DOHH2 (cell line): ENCODE data around the gene LCE3B.

Experiments used
- H3F3A ChIP-seq: fragments of 200-600 bp; sonication (generic), shearing (Covaris generic); 2 replicates; pipeline ENCODE4 v1.6.0; 2016; ENCODE audit warnings: antibody characterized with exemption, mild to moderate bottlenecking; ENCODE audit not compliant: control insufficient read depth, insufficient read depth
- H3K27ac ChIP-seq: fragments of 200-600 bp; sonication (generic); 2 replicates; pipeline ENCODE4 v1.5.1; 2014; ENCODE audit warnings: low read depth, mild to moderate bottlenecking, low read length, moderate library complexity
- H3K27me3 ChIP-seq: fragments of 200-600 bp; sonication (generic); 2 replicates; pipeline ENCODE4 v1.6.1; 2014; ENCODE audit warnings: mild to moderate bottlenecking, low read length, mixed read lengths; ENCODE audit not compliant: control insufficient read depth
- H3K36me3 ChIP-seq: fragments of 200-600 bp; sonication (generic); 2 replicates; pipeline ENCODE4 v1.6.1; 2014; ENCODE audit warnings: mild to moderate bottlenecking, low read length, moderate library complexity, mixed read lengths; ENCODE audit not compliant: control insufficient read depth
- H3K4me1 ChIP-seq: fragments of 200-600 bp; sonication (generic); 2 replicates; pipeline ENCODE4 v1.6.1; 2014; ENCODE audit warnings: mild to moderate bottlenecking, low read length, mixed read lengths; ENCODE audit not compliant: control insufficient read depth
- H3K4me2 ChIP-seq: fragments of 200-600 bp; sonication (generic); 2 replicates; pipeline ENCODE4 v1.6.0; 2014; ENCODE audit warnings: mild to moderate bottlenecking, low read length, moderate library complexity
- H3K4me3 ChIP-seq: fragments of 200-600 bp; sonication (generic); 2 replicates; pipeline ENCODE4 v1.5.1; 2014; ENCODE audit warnings: mild to moderate bottlenecking, low read length, mixed read lengths
- H3K79me2 ChIP-seq: fragments of 200-600 bp; sonication (generic); 2 replicates; pipeline ENCODE4 v1.6.1; 2014; ENCODE audit warnings: mild to moderate bottlenecking, low read length, mixed read lengths; ENCODE audit not compliant: control insufficient read depth
- H3K9me2 ChIP-seq: fragments of 200-600 bp; sonication (generic); replicated peaks from 2 replicates; pipeline ENCODE4 v1.6.1; 2014; ENCODE audit warnings: mild to moderate bottlenecking, low read length, mixed read lengths; ENCODE audit not compliant: control insufficient read depth
- H3K9me3 ChIP-seq: fragments of 200-600 bp; sonication (generic); 2 replicates; pipeline ENCODE4 v1.6.1; 2014; ENCODE audit warnings: antibody characterized with exemption, low read length, mixed read lengths; ENCODE audit not compliant: control insufficient read depth, insufficient read depth
- H4K20me1 ChIP-seq: fragments of 200-600 bp; sonication (generic); 2 replicates; pipeline ENCODE4 v1.6.0; 2014; ENCODE audit warnings: low read depth, mild to moderate bottlenecking, antibody characterized with exemption, low read length, moderate library complexity; ENCODE audit not compliant: control insufficient read depth, insufficient read depth
- CTCF ChIP-seq: fragments of 200-600 bp; sonication (generic); IDR thresholded peaks from one replicate; pipeline ENCODE4 v1.5.1; 2014; ENCODE audit warnings: antibody characterized with exemption, mild to moderate bottlenecking, low read depth, low read length; ENCODE audit not compliant: poor library complexity, severe bottlenecking
- EZH2phosphoT487 ChIP-seq: fragments of 200-600 bp; sonication (generic); IDR thresholded peaks from 2 replicates; pipeline ENCODE4 v1.6.1; 2017; ENCODE audit warnings: borderline replicate concordance, mild to moderate bottlenecking, antibody characterized with exemption, low read length, moderate library complexity, mixed read lengths

The LCE3B gene

GRCh38 chr1:152645146-152645545 is 31.5 kb downstream of the LCE3B start:
- H3K27me3 ChIP-seq: 0 out of 2 replicates have a peak, but pooled peaks cover 7% of the 10 kb centered on the region
- H3K4me1 ChIP-seq: no peaks in the 10 kb centered on the region
- H3F3A ChIP-seq: no peaks in the 10 kb centered on the region
- H3K79me2 ChIP-seq: no peaks in the 10 kb centered on the region
- no peaks in the 10 kb centered on the region for H3K9me3 ChIP-seq
- H3K36me3 ChIP-seq: no peaks in the 10 kb centered on the region
- no peak overlapping the region for H3K4me2 ChIP-seq
- no peak overlapping the region for H3K4me3 ChIP-seq
- no peaks in the 10 kb centered on the region for H3K9me2 ChIP-seq
- no peak for TF ChIP-seq CTCF
- TF ChIP-seq EZH2phosphoT487: no peak
- H4K20me1 ChIP-seq: no peaks in the 10 kb centered on the region
- H3K27ac ChIP-seq: no peak overlapping the region

GRCh38 chr1:152646656-152647055 is 33.0 kb downstream of the LCE3B start:
- no peaks in the 10 kb centered on the region for H3K36me3 ChIP-seq
- H3F3A ChIP-seq: no peaks in the 10 kb centered on the region
- H3K27ac ChIP-seq: no peak overlapping the region
- H3K9me3 ChIP-seq: no peaks in the 10 kb centered on the region
- no peak overlapping the region for H3K4me3 ChIP-seq
- no peaks in the 10 kb centered on the region for H3K79me2 ChIP-seq
- H3K4me1 ChIP-seq: no peaks in the 10 kb centered on the region
- 0 out of 2 replicates have a peak, but pooled peaks cover 7% of the 10 kb centered on the region for H3K27me3 ChIP-seq
- H3K9me2 ChIP-seq: no peaks in the 10 kb centered on the region
- no peaks in the 10 kb centered on the region for H4K20me1 ChIP-seq
- no peak overlapping the region for H3K4me2 ChIP-seq
- TF ChIP-seq CTCF (no peak), EZH2phosphoT487 (no peak)

- no peaks in the 10 kb centered on the region for H3F3A ChIP-seq
Observed at GRCh38 chr1:152654110-152654509, 40.5 kb downstream of the LCE3B start.

More at GRCh38 chr1:152654110-152654509, 40.5 kb downstream of the LCE3B start:
- no peaks in the 10 kb centered on the region for H4K20me1 ChIP-seq
- H3K4me2 ChIP-seq: no peak overlapping the region
- H3K9me3 ChIP-seq: no peaks in the 10 kb centered on the region
- H3K27me3 ChIP-seq: peaks cover 7% of the 10 kb centered on the region; the same call in 1 of the 2 replicates
- H3K79me2 ChIP-seq: no peaks in the 10 kb centered on the region
- TF ChIP-seq CTCF: peak; percentile 86
- no peak for TF ChIP-seq EZH2phosphoT487
- H3K4me3 ChIP-seq: no peak overlapping the region
- no peaks in the 10 kb centered on the region for H3K9me2 ChIP-seq
- no peaks in the 10 kb centered on the region for H3K4me1 ChIP-seq
- H3K36me3 ChIP-seq: no peaks in the 10 kb centered on the region
- no peak overlapping the region for H3K27ac ChIP-seq
